ENCODE measurements around the gene PPP1R14B.

DNA sequence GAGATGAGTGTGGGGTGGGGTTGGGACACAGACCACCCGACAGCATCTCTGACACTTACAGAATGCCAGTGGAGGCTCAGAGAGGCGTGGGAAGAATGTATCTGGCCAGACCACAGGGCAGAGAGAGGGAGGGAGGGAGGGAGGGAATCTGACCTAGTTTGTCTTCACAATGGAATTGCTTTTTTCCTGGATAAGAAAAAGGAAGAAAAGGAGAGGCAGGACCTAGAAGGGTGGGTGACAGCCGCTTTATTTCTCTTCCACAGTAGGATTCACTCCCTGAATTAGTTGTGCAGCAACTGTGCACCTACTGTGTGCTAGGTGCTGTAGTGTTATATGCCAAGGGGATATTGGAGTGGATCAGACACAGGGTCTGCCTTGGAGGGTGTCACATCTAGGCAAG is 48.0 kb upstream of the PPP1R14B start:
- TF ChIP-seq, protein P1, sequence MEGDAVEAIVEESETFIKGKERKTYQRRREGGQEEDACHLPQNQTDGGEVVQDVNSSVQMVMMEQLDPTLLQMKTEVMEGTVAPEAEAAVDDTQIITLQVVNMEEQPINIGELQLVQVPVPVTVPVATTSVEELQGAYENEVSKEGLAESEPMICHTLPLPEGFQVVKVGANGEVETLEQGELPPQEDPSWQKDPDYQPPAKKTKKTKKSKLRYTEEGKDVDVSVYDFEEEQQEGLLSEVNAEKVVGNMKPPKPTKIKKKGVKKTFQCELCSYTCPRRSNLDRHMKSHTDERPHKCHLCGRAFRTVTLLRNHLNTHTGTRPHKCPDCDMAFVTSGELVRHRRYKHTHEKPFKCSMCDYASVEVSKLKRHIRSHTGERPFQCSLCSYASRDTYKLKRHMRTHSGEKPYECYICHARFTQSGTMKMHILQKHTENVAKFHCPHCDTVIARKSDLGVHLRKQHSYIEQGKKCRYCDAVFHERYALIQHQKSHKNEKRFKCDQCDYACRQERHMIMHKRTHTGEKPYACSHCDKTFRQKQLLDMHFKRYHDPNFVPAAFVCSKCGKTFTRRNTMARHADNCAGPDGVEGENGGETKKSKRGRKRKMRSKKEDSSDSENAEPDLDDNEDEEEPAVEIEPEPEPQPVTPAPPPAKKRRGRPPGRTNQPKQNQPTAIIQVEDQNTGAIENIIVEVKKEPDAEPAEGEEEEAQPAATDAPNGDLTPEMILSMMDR (IDR thresholded peaks at IDR 0.05) = no peak
- no peak for TF ChIP-seq POLR2A (IDR thresholded peaks at IDR 0.05)

All from thyroid gland (tissue), 4 donors.